ENCODE measurements around the gene GDPD4. TPM values are rescaled to one million over a fixed set of nuclear protein-coding genes. Genes with fewer than 3 reads are reported as not detected.

The GDPD4 gene
- total RNA-seq, 1 donor from 2014 or later: not detected

DNA sequence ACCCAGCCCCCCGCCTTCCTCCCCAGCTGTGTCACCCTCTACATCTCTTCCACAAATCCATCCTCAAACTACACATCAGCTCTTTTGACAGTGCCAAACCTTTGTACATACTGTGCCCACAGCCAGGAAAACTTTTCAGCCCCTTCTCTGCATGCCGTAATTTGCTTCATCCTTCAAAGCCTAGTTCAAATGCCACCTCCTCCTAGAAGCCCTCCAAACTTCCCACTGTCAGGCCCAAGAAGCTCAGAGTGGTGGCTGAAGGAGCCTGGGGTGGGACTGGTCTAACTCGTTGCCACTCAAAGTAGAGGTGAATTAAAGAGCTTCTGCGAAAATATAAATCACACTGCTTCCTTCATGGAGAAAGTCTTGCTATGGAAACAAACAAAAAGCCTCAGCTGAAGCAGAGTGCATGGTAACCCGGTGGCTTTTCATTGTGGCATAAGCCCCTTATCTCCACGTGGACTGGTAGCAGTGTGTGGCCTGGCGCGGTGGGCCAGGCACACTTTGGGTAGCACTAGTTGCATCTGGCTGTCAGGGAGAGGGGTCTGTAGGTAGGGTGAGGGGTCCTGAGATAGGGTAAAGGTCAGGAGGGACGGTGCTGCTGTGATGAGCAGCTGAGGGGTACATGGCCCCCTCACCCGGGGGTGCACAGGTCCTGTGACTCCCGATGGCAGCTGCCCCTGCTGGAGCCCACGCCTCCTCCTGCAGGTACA is 96.6 kb downstream of the GDPD4 start:
- DNase-seq: no peak

- no peak for DNase-seq
Observed at GRCh38 chr11:77203901-77204753, 97.4 kb downstream of the GDPD4 start.

GRCh38 chr11:77202941-77203900 is 98.3 kb downstream of the GDPD4 start:
- DNase-seq: no peak

DNA sequence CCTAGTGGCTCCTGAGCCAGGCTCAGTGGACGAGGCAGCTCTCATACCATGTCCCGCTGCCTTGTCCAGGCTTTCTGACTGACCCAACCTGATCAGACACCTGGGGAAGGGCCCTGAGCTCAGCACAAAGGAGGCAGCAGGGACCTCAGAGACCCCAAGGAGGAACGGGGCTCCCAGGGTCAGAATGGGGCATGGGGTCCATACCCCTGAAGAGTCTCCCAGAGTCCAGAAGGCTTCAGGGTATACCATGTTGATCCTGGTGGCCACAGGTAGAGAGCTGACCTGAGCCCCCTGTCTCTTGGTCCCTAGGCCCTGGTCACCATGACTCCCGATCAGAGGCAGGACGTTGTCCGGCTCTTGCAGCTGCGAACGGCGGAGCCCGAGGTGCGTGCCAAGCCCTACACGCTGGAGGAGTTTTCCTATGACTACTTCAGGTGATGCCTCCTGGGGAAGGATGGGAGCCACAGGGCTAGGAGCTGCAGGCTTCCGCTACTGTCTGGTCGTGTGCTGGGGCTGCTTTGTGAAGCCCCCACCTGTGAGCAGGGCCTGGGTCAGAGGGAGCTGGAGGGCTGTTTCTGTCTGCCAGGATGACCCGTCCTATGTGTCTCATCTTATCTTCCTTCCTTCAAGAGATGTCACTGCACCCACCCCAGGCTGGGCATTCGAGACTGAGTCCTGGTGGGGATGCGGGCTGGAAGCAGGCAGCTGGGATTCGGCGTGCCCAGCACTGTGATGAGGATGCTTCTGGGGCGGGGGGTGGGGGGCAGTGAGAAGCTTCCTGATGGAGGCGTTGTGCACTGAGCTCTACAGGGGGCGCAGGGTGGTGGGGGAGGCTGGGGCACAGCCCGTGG is 99.3 kb downstream of the GDPD4 start:
- DNase-seq: no peak

- no peak for DNase-seq
Observed at GRCh38 chr11:77201370-77201769, 100.1 kb downstream of the GDPD4 start.

- no peak for DNase-seq
Observed at GRCh38 chr11:77200351-77201268, 100.9 kb downstream of the GDPD4 start.

GRCh38 chr11:77199137-77199745 is 102.2 kb downstream of the GDPD4 start:
- DNase-seq: no peak

GRCh38 chr11:77198440-77198849 is 103.0 kb downstream of the GDPD4 start:
- no peak for DNase-seq

DNA sequence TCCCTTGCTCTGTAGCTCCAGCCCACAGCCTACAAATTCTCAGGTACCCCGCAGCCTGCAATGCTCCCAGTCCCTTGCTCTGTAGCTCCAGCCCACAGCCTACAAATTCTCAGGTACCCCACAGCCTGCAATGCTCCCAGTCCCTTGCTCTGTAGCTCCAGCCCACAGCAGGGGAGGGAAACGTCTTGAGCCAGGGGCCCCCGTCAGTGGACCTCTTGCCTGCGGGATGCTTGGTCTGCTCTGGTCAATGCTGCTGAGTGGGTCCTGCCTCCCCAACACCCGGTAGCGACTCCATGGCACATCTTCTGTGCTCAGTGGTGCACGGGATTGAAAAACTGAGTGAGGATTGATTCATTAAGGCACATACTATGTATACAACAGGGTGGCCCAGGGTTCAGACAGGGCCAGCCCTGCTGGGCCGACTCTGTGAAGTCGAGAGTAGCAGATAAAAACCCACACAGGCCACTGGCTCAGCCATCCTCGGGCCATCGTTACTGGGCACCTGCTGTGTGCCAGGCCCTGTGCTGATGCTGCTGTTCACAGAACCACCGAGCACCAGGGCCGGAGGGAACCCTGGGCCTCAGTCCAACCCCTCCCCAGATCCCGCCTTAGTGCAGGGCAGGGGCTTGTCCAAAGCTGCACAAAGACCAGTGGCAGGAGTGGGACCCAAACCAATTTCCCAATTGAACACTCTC is 103.7 kb downstream of the GDPD4 start:
- DNase-seq: no peak

DNA sequence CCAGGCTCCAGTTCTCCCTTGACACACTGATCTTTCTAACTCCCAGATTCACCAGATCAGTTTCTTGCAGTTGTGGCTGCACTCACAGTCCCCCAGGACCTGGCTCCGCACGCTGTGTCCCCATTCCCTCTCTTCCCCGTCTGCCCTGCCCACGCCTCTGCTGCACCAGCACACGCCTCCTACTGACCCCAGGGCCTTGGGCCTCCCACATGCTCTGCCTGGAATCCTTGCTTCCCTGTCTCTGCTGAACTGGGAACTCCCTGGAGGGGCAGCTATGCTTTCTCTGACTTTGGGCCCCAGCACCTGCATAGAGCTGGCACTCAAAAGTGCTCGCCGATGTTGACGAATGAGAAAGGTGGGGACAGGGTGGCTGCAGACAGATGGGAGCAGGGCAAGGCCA is 104.5 kb downstream of the GDPD4 start:
- DNase-seq: no peak

DNA sequence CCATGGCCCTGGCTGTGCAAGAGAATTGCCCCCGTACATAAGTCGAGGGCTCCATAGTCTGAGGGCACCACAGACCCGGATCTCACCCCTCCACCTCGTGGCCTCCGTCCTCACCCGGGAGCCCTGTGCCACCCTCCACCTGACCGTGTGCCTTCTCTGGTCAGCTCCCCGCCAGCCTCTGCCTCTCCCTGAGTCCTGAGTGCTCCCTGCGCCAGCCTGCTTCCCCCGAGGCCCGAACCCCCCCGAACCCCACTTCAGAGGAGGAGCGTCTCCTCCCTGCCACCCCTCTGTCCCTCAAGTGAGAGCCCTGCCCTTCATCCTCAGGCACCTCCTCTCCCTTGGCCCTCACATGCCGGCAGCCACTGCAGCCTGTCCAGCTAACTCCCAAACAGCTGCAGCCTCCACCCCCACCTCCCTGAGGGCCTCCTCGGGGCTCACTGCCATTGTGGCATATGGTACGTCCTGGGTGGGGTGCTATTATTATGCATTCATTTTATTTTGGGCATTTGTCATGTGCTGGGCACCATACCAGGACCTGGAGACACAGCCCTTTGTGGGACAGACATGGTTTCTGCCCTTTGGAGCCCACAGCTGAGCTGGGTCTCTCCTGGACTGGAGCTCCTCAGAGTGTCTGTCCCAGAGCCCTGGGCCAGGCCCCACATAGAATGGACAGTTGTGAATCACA is 106.3 kb downstream of the GDPD4 start:
- no peak for DNase-seq

DNA sequence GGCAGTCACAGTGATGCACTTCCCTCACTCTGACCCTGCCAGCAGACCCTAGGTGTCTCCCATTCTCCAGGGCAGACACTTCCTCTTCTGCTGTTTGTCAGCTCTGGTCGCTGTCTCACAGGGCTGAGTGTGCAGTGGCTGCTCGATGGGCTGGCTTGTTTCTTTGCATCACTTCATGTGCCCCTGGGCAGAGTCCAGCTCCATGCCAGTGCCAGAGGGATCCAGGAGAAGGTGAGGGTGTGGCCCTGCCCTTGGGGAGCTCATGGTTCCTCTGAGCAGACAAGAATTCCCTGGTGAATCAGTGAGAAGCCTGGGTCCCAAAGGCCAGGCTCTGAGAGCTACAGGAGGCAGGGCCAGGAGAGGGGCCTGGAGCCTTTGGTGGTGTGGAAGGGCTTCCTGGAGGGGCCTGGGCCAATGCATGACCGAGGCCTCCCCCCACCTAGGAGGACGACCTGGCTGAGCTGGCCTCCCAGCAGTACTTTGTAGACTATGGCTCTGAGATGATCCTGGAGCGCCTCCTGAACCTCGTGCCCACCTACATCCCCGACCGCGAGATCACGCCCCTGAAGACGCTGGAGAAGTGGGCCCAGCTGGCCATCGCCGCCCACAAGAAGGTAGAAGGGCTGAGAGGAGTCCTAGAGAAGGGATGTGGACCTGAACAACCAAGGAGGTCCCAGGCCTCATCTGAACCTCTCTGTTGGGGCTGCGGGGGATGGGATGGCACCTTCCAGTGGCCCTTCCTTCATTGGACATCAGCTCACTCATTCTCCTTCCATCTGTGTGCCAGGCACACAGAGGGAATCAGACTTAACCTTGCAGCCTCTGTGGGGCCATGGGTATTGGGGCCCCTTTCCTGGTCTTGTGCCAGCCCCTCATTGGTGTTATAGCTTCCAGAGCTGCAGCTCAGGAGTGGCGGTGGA is 107.3 kb downstream of the GDPD4 start:
- no peak for DNase-seq

DNA sequence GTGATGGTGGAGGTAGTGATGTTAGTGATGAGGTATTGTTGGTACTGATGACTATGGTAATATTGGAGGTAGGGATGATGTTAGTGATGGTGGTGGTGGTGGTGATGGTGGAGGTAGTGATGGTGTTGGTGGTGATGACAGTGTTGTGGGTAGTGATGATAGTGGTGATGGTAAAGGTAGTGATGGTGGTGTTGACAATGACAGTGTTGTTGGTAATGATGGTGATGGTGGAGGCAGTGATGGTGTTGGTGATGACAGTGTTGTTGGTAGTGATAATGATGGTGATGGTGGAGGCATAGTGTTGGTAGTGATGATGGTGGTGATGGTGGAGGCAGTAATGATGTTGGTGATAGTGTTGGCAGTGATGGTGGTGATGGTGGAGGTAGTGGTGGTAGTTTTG is 108.3 kb downstream of the GDPD4 start:
- DNase-seq: no peak

- no peak for DNase-seq
Observed at GRCh38 chr11:77191823-77192495, 109.5 kb downstream of the GDPD4 start.

GRCh38 chr11:77191429-77191822 is 110.1 kb downstream of the GDPD4 start:
- peak; percentile 55 for DNase-seq

- no peak for DNase-seq
Observed at GRCh38 chr11:77190331-77191075, 111.0 kb downstream of the GDPD4 start.
